GM21360 (cell line): ENCODE data around the gene CCDC40.

Source experiments
- ATAC-seq: cut with Tn5 transposase; IDR thresholded peaks from one replicate; pipeline ENCODE4 v1.9.1; 2021; ENCODE audit warnings: mild to moderate bottlenecking, moderate library complexity; ENCODE audit not compliant: unreplicated experiment

Gene CCDC40

DNA sequence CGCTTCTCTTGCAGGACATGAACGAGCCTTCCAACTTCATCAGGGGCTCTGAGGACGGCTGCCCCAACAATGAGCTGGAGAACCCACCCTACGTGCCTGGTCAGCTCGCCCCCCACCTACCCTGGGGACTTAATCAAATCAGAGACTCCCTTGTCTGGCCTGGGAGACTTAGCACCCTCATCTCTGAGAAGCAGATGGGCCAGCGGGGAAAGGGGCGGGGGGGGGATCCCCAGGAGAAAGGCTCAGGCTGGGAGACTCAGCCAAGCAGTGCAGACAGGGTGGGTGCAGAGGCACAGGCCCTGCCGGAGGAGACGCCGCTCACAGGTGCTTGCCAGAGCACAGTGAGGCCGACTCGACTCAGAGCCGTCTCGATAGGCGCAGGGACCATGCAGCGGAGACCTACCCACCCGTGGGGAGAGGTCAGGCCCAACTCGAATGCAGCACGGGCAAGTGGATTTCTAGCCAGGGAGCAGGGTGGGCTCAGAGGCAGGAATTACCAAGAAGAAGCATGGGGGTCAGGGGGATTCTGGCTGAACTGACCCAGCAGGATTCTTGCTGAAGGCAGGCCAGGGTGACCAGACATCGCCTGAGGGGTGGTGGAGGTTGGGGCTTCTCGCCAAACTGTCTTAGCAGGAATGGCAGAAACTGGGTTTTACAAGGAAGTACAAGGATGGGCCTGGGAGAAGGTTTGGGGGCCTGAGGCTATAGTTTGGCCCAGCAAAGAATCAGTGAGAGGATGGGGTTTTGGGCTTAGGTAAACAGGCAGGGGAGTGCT is 74.7 kb downstream of the CCDC40 start:
- ATAC-seq = no peak

DNA sequence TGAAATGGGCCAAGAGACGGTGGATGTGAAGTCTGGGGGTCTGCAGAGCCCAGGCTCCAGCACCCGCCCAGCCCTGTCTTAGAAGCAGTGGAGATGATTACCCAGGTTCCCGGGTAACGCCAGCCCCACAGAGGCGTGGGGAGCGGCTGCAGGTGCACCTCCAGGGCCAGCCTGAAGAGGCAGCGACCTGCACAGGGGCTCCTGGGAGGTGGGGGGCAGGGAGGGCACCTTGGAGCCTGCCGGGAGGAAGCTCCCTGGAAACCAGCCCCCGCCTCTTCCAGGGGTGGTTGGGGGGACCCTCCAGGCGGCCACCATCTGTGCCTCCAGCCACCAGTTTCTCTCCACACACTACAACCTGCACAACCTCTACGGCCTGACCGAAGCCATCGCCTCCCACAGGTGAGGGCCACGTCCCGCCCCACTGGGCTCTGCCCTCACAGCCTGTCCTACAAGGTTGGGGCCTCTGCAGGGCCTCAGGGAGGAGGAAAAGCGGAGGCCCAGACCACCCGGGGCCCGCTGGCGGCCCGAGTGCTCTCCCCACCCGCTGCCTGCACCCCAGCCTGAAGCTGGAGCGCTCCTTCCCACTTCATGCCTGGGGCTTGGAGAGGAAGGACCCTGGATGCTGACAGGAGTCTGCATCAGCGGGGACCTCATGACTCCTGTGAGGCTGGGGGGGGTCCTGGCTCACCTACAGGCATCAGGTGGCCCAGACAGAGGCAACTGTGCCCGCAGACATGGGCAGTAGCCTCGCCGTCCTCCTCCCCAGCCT is 75.4 kb downstream of the CCDC40 start:
- no peak for ATAC-seq

GRCh38 chr17:80112471-80113032 is 76.1 kb downstream of the CCDC40 start:
- no peak for ATAC-seq

DNA sequence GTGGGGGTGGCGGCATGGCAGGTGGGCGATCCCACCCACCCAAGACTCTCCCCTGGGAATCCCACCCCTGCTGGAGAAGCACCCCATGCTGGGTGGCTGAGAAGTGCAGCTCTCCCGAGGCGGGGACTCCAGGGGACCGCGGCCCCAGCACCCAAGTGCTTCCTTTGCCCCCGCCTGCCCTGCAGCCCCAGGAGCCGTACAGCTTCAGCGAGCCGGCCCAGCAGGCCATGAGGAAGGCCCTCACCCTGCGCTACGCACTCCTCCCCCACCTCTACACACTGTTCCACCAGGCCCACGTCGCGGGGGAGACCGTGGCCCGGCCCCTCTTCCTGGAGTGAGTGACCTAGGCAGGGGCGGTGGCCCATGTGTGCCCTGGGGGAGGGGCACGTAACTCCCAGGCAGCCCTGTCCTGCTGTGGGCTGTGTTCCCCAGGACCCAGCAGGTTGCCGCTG is 76.6 kb downstream of the CCDC40 start:
- no peak for ATAC-seq

GRCh38 chr17:80114758-80115157 is 78.3 kb downstream of the CCDC40 start:
- no peak for ATAC-seq

DNA sequence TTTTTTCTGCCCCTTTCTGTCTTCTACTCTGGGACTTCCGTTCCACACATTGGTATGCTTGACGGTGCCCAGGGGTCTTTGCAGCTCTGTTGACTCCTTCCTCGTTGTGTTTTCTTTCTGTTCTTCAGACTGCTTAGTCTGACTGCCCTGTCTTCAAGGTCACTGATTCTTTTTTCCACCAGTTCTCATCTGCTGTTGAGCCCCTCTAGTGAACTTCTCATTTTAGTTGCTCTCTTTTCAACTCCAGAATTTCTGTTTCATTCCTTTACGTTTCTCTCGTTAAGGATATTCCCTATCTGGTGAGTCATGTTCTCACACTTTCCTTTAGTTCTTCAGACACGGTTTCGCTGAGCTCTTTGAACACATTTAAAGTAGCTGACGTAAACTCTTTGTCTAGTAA is 78.7 kb downstream of the CCDC40 start:
- ATAC-seq = no peak

DNA sequence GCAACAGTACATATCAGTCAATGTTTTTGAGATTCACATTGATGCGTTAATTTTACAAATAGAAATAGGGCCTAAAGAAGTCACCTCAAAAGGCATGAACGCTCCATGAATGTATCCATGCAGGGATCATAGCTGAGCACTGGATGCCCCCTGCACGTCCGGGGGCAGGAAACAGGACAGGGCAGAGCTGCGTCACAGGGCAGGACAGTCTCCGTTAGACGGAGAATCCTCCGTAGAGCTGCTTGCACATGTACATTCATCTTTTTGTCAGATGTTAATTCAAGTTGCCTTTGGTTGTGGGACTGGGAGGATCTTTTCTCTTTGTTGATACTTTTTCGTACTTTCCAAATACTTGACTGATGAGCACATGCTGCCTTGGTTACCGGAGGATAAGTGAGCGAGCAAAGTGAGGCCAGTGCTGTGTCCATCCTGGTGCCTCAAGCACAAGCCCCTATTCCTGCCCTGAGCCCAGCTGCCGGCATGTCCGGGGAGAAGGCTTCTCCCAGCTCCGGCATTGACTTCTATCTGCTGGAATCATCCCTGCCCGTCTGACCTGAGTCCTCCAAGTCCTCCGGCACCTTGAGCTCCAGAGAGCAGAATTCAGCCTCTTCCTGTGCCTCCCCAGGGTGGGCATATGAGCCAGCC is 80.0 kb downstream of the CCDC40 start:
- ATAC-seq = no peak

GRCh38 chr17:80116921-80117380 is 80.5 kb downstream of the CCDC40 start:
- no peak for ATAC-seq

DNA sequence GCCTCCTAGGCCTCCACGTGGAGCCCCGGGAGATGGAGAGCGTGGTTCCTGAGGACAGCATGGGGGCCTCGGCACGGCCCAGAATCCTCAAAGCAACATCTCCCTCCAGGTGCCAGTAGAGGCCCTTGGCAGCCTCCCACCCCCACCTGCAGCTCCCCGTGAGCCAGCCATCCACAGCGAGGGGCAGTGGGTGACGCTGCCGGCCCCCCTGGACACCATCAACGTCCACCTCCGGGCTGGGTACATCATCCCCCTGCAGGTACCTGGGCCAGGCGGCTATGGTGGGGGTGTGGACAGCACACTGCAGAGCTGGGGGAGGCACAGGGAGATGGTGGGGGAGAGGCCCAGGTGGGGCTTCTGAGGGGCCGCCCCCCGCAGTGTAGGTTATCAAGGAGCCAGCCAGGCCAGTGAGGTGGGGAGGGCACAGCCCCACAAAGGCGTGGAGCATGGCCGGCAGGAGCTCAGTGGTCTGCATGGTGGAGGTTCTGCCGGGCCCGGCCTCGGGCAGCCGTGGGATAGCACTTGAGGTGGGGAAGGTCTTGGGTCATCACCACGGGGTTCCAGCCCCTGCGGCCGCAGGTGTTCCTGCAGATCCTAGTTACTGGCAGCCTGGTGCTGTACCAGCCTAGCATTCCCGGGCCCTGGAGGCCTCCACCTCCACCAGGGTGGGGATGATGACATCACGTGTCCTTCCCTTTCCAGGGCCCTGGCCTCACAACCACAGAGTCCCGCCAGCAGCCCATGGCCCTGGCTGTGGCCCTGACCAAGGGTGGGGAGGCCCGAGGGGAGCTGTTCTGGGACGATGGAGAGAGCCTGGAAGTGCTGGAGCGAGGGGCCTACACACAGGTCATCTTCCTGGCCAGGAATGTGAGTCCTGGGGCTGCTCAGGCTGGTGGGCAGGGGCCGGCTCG is 81.3 kb downstream of the CCDC40 start:
- ATAC-seq = no peak

- ATAC-seq = no peak
These were observed 82.3 kb downstream of the CCDC40 start for GRCh38 chr17:80118601-80119270.

- ATAC-seq = no peak
These were observed 82.9 kb downstream of the CCDC40 start for GRCh38 chr17:80119271-80119791.

GRCh38 chr17:80119839-80120238 is 83.4 kb downstream of the CCDC40 start:
- no peak for ATAC-seq

GRCh38 chr17:80122026-80122575 is 85.7 kb downstream of the CCDC40 start:
- no peak for ATAC-seq

DNA sequence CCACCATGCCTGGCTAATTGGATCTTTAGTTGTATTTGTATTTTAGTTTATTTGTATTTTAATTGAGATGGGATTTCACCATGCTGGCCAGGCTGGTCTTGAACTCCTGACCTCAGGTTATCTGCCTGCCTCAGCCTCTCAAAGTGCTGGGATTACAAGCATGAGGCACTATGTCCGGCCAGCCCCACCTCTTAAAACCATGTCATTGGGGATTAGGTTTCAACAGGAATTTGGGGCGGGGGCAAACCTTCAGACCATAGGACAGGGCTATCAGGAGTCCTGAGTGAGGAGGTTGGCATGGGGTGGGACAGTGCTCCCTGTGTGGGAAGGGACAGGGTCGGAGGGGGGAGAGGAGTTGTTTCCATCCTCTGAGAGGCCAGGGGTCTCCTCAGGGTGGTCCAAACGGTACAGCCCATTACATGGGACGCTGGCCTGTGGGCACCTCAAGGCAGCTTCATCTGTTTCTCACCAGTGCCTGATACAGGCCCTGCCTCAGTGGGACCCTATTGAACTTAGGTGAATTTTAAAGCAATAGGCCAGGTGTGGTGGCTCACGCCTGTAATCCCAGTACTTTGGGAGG is 86.6 kb downstream of the CCDC40 start:
- ATAC-seq = no peak

GRCh38 chr17:80123791-80124190 is 87.3 kb downstream of the CCDC40 start:
- no peak for ATAC-seq

DNA sequence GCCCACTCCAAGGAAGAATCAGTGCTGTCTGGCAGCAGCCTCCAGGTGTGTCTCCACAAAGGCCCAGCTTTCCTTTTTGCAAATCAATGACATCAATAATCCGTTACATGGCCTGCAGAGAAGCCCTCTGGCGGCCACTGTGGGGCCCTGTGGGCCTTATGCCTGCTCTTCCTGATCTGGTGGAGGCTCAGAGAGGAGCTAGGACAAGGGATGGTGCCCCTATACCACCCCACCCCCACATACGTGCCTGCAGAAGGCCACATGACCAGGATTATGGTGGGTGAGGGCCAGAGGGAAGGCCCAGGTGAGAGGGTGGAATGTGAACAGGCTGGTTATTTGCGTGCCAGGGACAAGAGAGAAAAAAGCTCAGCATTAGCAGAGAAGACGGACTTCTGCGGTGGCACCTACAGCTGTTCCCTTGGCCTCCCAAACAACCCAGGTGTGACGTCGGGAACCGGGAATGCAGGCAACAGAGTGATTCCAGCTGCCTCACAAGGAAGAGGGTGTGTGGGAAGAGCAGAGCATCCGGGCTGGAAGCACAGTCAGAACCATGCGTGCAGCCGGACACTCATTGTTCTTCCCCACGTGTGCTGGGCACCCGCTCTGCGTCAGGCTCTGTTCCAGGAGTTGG is 88.0 kb downstream of the CCDC40 start:
- ATAC-seq = no peak

GRCh38 chr17:80125656-80126448 is 89.4 kb downstream of the CCDC40 start:
- ATAC-seq = no peak

- no peak for ATAC-seq
These were observed 89.9 kb downstream of the CCDC40 start for GRCh38 chr17:80126449-80126715.
